HCT116 (cell line): Measurements from ENCODE around the gene ABCC2. TPM values are rescaled to one million over a fixed set of nuclear protein-coding genes. Genes with fewer than 3 reads are reported as not detected.

Experiments used
- ATAC-seq: fragments of 200-7000 bp; cut with Tn5 transposase; 2 replicates; pipeline ENCODE4 v1.9.1; 2020; ENCODE audit warnings: mild to moderate bottlenecking, moderate library complexity
- BruUV-seq: library from RNA; stranded (reverse); fragments of 400-500 nt; replicated peaks from 2 replicates; lab custom pipeline; 2021; lab: Mats Ljungman, UMichigan
- CTCF ChIA-PET: fragments of 300-600 bp; sonication (Branson Sonifier 250); formaldehyde crosslinking; loops from one replicate; lab custom pipeline; 2021; ENCODE audit warnings: antibody characterized with exemption; lab: Charles Lee
- POLR2A ChIA-PET: fragments of 300-600, 350-600 bp; sonication (Branson Sonifier 250); formaldehyde crosslinking; loops from one replicate; lab custom pipeline; 2021; ENCODE audit warnings: antibody characterized with exemption; lab: Charles Lee
- RAD21 ChIA-PET, 2 experiments: fragments of 300-600 bp; sonication (Branson Sonifier 250); formaldehyde crosslinking; loops; one replicate each; lab custom pipeline; 2023; ENCODE audit warnings: low total read pairs in 2 of 2; ENCODE audit not compliant: uncharacterized antibody in 2 of 2, unreplicated experiment in 2 of 2, low non-redundant PET in 1 of 2; lab: Charles Lee
- DNase-seq: peaks from one replicate; pipeline ENCODE4 v3.0.0-alpha.2; 2010; ENCODE audit warnings: low read depth, low spot score
- H2AFZ ChIP-seq: fragments of 200-600 bp; shearing (Covaris generic), sonication (generic); 2 replicates; pipeline ENCODE4 v1.6.1; 2017; ENCODE audit warnings: low read depth, mixed run types, mixed read lengths, antibody characterized with exemption, low read length; ENCODE audit not compliant: poor library complexity, severe bottlenecking
- H3K27ac ChIP-seq: 2 replicates; pipeline ENCODE4 v1.5.1; 2012; ENCODE audit warnings: low read depth, low read length
- H3K27me3 ChIP-seq: fragments of 200-600 bp; sonication (generic); 2 replicates; pipeline ENCODE4 v1.6.1; 2016; ENCODE audit warnings: mixed run types, low read length, mixed read lengths; ENCODE audit not compliant: insufficient read depth
- H3K36me3 ChIP-seq, 2 experiments: fragments of 200-500 bp in 1 of 2; fragments of 200-600 bp in 1 of 2; sonication (Bioruptor generic) in 1 of 2; sonication (generic) in 1 of 2; 2 replicates each; pipeline versions ENCODE4 v1.5.1 to v1.6.1; 2014 to 2016; ENCODE audit warnings: low read length in 2 of 2, inconsistent platforms in 1 of 2, mixed read lengths in 1 of 2, mixed run types in 1 of 2; ENCODE audit not compliant: insufficient read depth in 2 of 2, control insufficient read depth in 1 of 2
- H3K4me1 ChIP-seq, 2 experiments: fragments of 200-600 bp in 1 of 2; sonication (generic) in 1 of 2; 2 replicates each; pipeline versions ENCODE4 v1.5.1 to v1.6.1; 2012 to 2017; ENCODE audit warnings: low read length in 2 of 2, inconsistent platforms in 1 of 2, mild to moderate bottlenecking in 1 of 2, mixed read lengths in 1 of 2, mixed run types in 1 of 2, moderate library complexity in 1 of 2; ENCODE audit not compliant: insufficient read depth in 2 of 2, control insufficient read depth in 1 of 2
- H3K4me2 ChIP-seq: fragments of 200-600 bp; sonication (generic); 2 replicates; pipeline ENCODE4 v1.6.1; 2017; ENCODE audit warnings: mixed run types, low read length, mixed read lengths
- H3K4me3 ChIP-seq, 2 experiments: fragments of 200-600 bp in 1 of 2; sonication (generic) in 1 of 2; replicated peaks in 1 of 2; 2 replicates each; pipeline ENCODE4 v1.5.1; 2011 to 2016; ENCODE audit warnings: low read length in 2 of 2, control low read depth in 1 of 2, low read depth in 1 of 2, mild to moderate bottlenecking in 1 of 2, mixed read lengths in 1 of 2, mixed run types in 1 of 2
- H3K79me2 ChIP-seq: fragments of 200-600 bp; sonication (generic); 2 replicates; pipeline ENCODE4 v1.6.1; 2017; ENCODE audit warnings: mild to moderate bottlenecking, mixed run types, low read length, moderate library complexity, mixed read lengths; ENCODE audit not compliant: insufficient read depth
- H3K9ac ChIP-seq: fragments of 200-600 bp; sonication (generic); 2 replicates; pipeline ENCODE4 v1.6.1; 2016; ENCODE audit warnings: low read length, mixed read lengths
- H3K9me2 ChIP-seq: fragments of 200-600 bp; sonication (generic), shearing (Covaris generic); 2 replicates; pipeline ENCODE4 v1.6.1; 2017; ENCODE audit warnings: mixed run types, mild to moderate bottlenecking, moderate library complexity; ENCODE audit not compliant: insufficient read depth
- H3K9me3 ChIP-seq, 2 experiments: fragments of 200-500 bp in 1 of 2; fragments of 200-600 bp in 1 of 2; sonication (Bioruptor generic) in 1 of 2; sonication (generic) in 1 of 2; 2 replicates each; pipeline ENCODE4 v1.6.1; 2014 to 2017; ENCODE audit warnings: low read length in 2 of 2, mixed read lengths in 2 of 2, inconsistent platforms in 1 of 2, low read depth in 1 of 2, mild to moderate bottlenecking in 1 of 2, mixed run types in 1 of 2, moderate library complexity in 1 of 2; ENCODE audit not compliant: control insufficient read depth in 1 of 2, insufficient read depth in 1 of 2
- H4K20me1 ChIP-seq: fragments of 200-600 bp; sonication (generic), shearing (Covaris generic); 2 replicates; pipeline ENCODE4 v1.6.1; 2017; ENCODE audit warnings: mixed run types, mild to moderate bottlenecking, moderate library complexity; ENCODE audit not compliant: insufficient read depth
- CBX3 ChIP-seq: IDR thresholded peaks from 2 replicates; pipeline ENCODE4 v1.6.1; 2012; ENCODE audit warnings: low read depth
- CEBPB ChIP-seq: IDR thresholded peaks from 2 replicates; pipeline ENCODE4 v1.6.1; 2012; ENCODE audit warnings: low read depth
- EGR1 ChIP-seq: IDR thresholded peaks from 2 replicates; pipeline ENCODE4 v1.6.1; 2012; ENCODE audit warnings: low read depth
- ELF1 ChIP-seq: IDR thresholded peaks from 2 replicates; pipeline ENCODE4 v1.6.1; 2012; ENCODE audit warnings: low read depth, borderline replicate concordance
- EZH2 ChIP-seq: fragments of 200-600 bp; sonication (generic); IDR thresholded peaks from 2 replicates; pipeline ENCODE4 v1.6.1; 2017; ENCODE audit warnings: antibody characterized with exemption, mixed run types
- EZH2phosphoT487 ChIP-seq: fragments of 200-600 bp; IDR thresholded peaks from 2 replicates; pipeline ENCODE4 v1.6.1; 2018; ENCODE audit warnings: antibody characterized with exemption, borderline replicate concordance
- FOSL1 ChIP-seq: IDR thresholded peaks from 2 replicates; pipeline ENCODE4 v1.6.1; 2012; ENCODE audit warnings: low read depth
- JUND ChIP-seq: IDR thresholded peaks from 2 replicates; pipeline ENCODE4 v1.6.1; 2012
- POLR2A ChIP-seq: IDR thresholded peaks from 2 replicates; pipeline ENCODE4 v1.7.0; 2011; ENCODE audit warnings: borderline replicate concordance; ENCODE audit not compliant: insufficient read depth, insufficient read length; ENCODE audit errors: extremely low read depth
- POLR2AphosphoS5 ChIP-seq: IDR thresholded peaks from 2 replicates; pipeline ENCODE4 v1.6.1; 2011; ENCODE audit warnings: mild to moderate bottlenecking, low read depth, low read length, moderate library complexity
- RAD21 ChIP-seq: IDR thresholded peaks from 2 replicates; pipeline ENCODE4 v1.6.1; 2012; ENCODE audit warnings: low read depth, mild to moderate bottlenecking
- SIN3A ChIP-seq: IDR thresholded peaks from 2 replicates; pipeline ENCODE4 v1.6.1; 2012; ENCODE audit warnings: low read depth
- SRF ChIP-seq: IDR thresholded peaks from 2 replicates; pipeline ENCODE4 v1.6.1; 2012; ENCODE audit warnings: low read depth
- YY1 ChIP-seq: IDR thresholded peaks from 2 replicates; pipeline ENCODE4 v1.6.1; 2011; ENCODE audit warnings: low read length, low read depth, moderate library complexity, mild to moderate bottlenecking; ENCODE audit not compliant: insufficient replicate concordance; ENCODE audit errors: extremely low read depth
- ZNF274 ChIP-seq: fragments of 200-500 bp; sonication (Bioruptor generic); IDR thresholded peaks from 2 replicates; pipeline ENCODE4 v1.6.1; 2014; ENCODE audit warnings: mild to moderate bottlenecking, low read depth, low read length, inconsistent platforms
- intact Hi-C: fragments of 100-400 bp; cut with micrococcal nuclease; formaldehyde crosslinking; loops from 2 replicates; pipeline ENCODE4 v1.10.0; 2022
- total RNA-seq: library from RNA; stranded (reverse); gene quantifications from one replicate; pipeline ENCODE4 v1.2.1, GENCODE V29; 2021; ENCODE audit not compliant: unreplicated experiment
- TF ChIP-seq, protein P1 (sequence below): IDR thresholded peaks from 2 replicates; pipeline ENCODE4 v1.6.1; 2012
- TF ChIP-seq, protein P2 (sequence below), 3 experiments: fragments of 200-600 bp in 1 of 3; sonication (generic) in 1 of 3; IDR thresholded peaks in 2 of 3; conservative IDR thresholded peaks in 1 of 3; 2 replicates each; pipeline ENCODE4 v1.5.1; 2012 to 2017; ENCODE audit warnings: low read depth in 2 of 3, low read length in 2 of 3, antibody characterized with exemption in 1 of 3, borderline replicate concordance in 1 of 3, control low read depth in 1 of 3, mild to moderate bottlenecking in 1 of 3, mixed read lengths in 1 of 3, mixed run types in 1 of 3, moderate library complexity in 1 of 3; ENCODE audit not compliant: insufficient read depth in 1 of 3
- TF ChIP-seq, protein P3 (sequence below): IDR thresholded peaks from 2 replicates; pipeline ENCODE4 v1.6.1; 2011; ENCODE audit warnings: mild to moderate bottlenecking, low read length, moderate library complexity; ENCODE audit not compliant: insufficient replicate concordance; ENCODE audit errors: extremely low read depth
- TF ChIP-seq, protein P4 (sequence below): IDR thresholded peaks from 2 replicates; pipeline ENCODE4 v1.6.1; 2012; ENCODE audit warnings: low read depth
- TF ChIP-seq, protein P5 (sequence below): IDR thresholded peaks from 2 replicates; pipeline ENCODE4 v1.6.1; 2012

ABCC2 gene
- total RNA-seq, 1 experiment from 2014 or later, result 88.2 TPM

DNA sequence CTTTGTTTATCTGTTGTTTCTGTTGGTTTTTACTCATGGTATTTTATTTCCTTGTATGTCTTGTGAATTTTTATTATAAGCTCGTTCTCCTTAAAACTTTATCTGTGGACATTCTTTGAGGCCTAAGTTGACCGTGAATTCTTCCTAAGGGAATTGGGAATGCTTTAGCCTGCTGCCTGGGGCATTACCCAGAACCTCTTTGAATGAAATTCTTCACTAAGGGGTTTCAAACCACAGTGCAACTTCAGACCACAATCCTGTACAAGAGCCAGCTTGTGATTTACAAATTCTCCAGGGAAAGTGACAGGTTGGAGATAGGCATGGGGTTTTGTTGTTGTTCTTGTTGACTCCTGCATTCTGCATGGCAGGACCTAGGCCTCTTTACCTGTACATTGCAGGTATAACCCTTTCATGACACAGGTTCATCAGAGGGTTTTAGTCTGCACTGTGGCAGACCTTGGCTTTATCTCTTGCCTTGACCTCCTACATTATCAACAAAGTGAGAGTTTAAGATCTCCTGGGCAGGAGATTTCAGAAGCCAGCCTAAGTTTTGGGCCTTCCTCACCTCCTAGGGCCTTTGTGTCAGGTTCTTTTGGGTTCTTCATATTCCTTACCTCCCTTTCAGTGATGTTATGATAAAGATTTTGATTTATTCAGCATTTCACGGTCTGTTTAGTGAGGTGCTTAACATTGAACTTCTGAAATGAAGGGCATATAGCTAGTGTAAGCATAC is 70.2 kb downstream of the ABCC2 start:
- H3K9me3 ChIP-seq, result no peaks in the 10 kb centered on the region
- intact Hi-C loops, result loop anchor here (10.0 kb wide), 1 partner anchor 662 kb away; the partner anchor contains the start of gene SEC31B
- BruUV-seq, result no TSS peak
- DNase-seq, result no peak
- no peak overlapping the region for H3K9ac ChIP-seq
- H4K20me1 ChIP-seq, result no peaks in the 10 kb centered on the region
- POLR2A ChIA-PET, result no interaction called here
- H3K27ac ChIP-seq, result no peak overlapping the region
- H3K27me3 ChIP-seq, result no peaks in the 10 kb centered on the region
- H3K9me2 ChIP-seq, result no peaks in the 10 kb centered on the region
- TF ChIP-seq, protein P1, sequence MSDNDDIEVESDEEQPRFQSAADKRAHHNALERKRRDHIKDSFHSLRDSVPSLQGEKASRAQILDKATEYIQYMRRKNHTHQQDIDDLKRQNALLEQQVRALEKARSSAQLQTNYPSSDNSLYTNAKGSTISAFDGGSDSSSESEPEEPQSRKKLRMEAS, result no peak
- TF ChIP-seq SRF (no peak), EGR1 (no peak), POLR2AphosphoS5 (no peak), EZH2phosphoT487 (no peak), ELF1 (no peak), YY1 (no peak), JUND (no peak), POLR2A (no peak), SIN3A (no peak), ZNF274 (no peak), FOSL1 (no peak), CEBPB (no peak), EZH2 (no peak), CBX3 (no peak), RAD21 (no peak)
- TF ChIP-seq, protein P2, sequence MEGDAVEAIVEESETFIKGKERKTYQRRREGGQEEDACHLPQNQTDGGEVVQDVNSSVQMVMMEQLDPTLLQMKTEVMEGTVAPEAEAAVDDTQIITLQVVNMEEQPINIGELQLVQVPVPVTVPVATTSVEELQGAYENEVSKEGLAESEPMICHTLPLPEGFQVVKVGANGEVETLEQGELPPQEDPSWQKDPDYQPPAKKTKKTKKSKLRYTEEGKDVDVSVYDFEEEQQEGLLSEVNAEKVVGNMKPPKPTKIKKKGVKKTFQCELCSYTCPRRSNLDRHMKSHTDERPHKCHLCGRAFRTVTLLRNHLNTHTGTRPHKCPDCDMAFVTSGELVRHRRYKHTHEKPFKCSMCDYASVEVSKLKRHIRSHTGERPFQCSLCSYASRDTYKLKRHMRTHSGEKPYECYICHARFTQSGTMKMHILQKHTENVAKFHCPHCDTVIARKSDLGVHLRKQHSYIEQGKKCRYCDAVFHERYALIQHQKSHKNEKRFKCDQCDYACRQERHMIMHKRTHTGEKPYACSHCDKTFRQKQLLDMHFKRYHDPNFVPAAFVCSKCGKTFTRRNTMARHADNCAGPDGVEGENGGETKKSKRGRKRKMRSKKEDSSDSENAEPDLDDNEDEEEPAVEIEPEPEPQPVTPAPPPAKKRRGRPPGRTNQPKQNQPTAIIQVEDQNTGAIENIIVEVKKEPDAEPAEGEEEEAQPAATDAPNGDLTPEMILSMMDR (IDR thresholded peaks at IDR 0.05 in 2 of 3, conservative IDR thresholded peaks at IDR 0.05 in 1 of 3; ENCODE audit: borderline replicate concordance in 1 of 3, insufficient read depth in 1 of 3, low read depth in 2 of 3, low read length in 2 of 3), result no peak
- TF ChIP-seq, protein P3, sequence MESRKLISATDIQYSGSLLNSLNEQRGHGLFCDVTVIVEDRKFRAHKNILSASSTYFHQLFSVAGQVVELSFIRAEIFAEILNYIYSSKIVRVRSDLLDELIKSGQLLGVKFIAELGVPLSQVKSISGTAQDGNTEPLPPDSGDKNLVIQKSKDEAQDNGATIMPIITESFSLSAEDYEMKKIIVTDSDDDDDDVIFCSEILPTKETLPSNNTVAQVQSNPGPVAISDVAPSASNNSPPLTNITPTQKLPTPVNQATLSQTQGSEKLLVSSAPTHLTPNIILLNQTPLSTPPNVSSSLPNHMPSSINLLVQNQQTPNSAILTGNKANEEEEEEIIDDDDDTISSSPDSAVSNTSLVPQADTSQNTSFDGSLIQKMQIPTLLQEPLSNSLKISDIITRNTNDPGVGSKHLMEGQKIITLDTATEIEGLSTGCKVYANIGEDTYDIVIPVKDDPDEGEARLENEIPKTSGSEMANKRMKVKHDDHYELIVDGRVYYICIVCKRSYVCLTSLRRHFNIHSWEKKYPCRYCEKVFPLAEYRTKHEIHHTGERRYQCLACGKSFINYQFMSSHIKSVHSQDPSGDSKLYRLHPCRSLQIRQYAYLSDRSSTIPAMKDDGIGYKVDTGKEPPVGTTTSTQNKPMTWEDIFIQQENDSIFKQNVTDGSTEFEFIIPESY, result no peak
- TF ChIP-seq, protein P4, sequence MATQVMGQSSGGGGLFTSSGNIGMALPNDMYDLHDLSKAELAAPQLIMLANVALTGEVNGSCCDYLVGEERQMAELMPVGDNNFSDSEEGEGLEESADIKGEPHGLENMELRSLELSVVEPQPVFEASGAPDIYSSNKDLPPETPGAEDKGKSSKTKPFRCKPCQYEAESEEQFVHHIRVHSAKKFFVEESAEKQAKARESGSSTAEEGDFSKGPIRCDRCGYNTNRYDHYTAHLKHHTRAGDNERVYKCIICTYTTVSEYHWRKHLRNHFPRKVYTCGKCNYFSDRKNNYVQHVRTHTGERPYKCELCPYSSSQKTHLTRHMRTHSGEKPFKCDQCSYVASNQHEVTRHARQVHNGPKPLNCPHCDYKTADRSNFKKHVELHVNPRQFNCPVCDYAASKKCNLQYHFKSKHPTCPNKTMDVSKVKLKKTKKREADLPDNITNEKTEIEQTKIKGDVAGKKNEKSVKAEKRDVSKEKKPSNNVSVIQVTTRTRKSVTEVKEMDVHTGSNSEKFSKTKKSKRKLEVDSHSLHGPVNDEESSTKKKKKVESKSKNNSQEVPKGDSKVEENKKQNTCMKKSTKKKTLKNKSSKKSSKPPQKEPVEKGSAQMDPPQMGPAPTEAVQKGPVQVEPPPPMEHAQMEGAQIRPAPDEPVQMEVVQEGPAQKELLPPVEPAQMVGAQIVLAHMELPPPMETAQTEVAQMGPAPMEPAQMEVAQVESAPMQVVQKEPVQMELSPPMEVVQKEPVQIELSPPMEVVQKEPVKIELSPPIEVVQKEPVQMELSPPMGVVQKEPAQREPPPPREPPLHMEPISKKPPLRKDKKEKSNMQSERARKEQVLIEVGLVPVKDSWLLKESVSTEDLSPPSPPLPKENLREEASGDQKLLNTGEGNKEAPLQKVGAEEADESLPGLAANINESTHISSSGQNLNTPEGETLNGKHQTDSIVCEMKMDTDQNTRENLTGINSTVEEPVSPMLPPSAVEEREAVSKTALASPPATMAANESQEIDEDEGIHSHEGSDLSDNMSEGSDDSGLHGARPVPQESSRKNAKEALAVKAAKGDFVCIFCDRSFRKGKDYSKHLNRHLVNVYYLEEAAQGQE, result no peak
- TF ChIP-seq, protein P5, sequence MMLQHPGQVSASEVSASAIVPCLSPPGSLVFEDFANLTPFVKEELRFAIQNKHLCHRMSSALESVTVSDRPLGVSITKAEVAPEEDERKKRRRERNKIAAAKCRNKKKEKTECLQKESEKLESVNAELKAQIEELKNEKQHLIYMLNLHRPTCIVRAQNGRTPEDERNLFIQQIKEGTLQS, result no peak
- CTCF ChIA-PET, result interaction anchor here (2.0 kb wide), 1 partner anchor 193 kb away, joined by 9 read pairs; no protein-coding TSS in a partner anchor
- H3K79me2 ChIP-seq, result no peaks in the 10 kb centered on the region
- no peak overlapping the region for H3K4me2 ChIP-seq
- H3K4me1 ChIP-seq, result no peaks in the 10 kb centered on the region
- RAD21 ChIA-PET, result interaction anchor here in 1 of 2 experiments (0.6 kb wide), 1 partner anchor 586 kb away, joined by 3 read pairs; no protein-coding TSS in a partner anchor
- peaks cover 14 to 43% of the 10 kb centered on the region in 2 experiments; a peak in 3 of 4 replicates for H3K36me3 ChIP-seq
- ATAC-seq, result no peak
- H2AFZ ChIP-seq, result no peak overlapping the region
- no peak overlapping the region for H3K4me3 ChIP-seq
